Activated CD4-positive, CD25-positive, alpha-beta regulatory T cell treated with anti-CD3 and anti-CD28 coated beads, Interleukin-2, amount 50 U/mL, for 72 hours (primary cell): Measurements from ENCODE around the gene ZNF143.

Experiments used
- DNase-seq: peaks from one replicate; pipeline ENCODE4 v3.0.0; 2021

Gene ZNF143

GRCh38 chr11:9576701-9577381, 116.0 kb downstream of the ZNF143 start:
- DNase-seq: no peak

GRCh38 chr11:9577556-9577955, 116.7 kb downstream of the ZNF143 start:
- no peak for DNase-seq
